ENCODE data around the gene CACNB3.

CACNB3 gene

DNA sequence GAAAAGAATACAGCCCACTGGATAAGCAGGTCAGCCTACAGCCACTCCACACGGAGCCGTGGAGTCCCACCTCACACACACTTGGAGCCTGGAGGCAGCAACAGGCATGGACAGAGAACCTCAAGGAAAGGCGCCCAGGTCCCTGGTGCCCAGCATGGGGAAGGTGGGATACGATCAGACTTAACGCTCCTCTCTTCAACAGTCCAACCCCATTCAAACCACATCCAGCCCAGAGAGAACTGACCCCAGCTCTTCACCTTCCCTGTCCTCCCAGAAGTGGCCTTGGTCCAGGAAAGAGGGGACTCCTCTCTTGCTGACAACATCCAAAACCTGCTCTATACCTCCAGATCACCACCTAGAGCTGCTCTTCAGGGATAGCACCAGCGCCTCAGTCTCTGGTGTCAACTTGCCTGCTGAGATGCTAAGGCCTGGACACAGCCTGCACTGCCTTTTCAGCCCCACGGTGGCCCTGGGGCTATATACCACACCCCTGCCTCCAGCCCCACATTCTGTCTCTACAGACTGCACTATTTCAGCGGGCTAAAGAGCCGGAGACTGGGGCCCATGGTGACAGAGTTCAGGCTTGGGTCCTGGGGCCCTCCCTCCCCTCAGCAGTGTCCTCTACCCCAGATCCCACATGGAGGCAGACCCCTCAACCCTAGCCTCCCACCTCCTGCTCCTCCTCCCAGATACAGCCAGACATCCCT is 36.4 kb upstream of the CACNB3 start:
- TF ChIP-seq, protein P1, sequence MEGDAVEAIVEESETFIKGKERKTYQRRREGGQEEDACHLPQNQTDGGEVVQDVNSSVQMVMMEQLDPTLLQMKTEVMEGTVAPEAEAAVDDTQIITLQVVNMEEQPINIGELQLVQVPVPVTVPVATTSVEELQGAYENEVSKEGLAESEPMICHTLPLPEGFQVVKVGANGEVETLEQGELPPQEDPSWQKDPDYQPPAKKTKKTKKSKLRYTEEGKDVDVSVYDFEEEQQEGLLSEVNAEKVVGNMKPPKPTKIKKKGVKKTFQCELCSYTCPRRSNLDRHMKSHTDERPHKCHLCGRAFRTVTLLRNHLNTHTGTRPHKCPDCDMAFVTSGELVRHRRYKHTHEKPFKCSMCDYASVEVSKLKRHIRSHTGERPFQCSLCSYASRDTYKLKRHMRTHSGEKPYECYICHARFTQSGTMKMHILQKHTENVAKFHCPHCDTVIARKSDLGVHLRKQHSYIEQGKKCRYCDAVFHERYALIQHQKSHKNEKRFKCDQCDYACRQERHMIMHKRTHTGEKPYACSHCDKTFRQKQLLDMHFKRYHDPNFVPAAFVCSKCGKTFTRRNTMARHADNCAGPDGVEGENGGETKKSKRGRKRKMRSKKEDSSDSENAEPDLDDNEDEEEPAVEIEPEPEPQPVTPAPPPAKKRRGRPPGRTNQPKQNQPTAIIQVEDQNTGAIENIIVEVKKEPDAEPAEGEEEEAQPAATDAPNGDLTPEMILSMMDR (IDR thresholded peaks at IDR 0.05; ENCODE audit: insufficient read depth, low read depth, low read length, missing control alignments) = no peak
- H3K4me3 ChIP-seq (ENCODE audit: low read depth, low read length) = no peak overlapping the region
- no peak for DNase-seq (ENCODE audit: low read depth)

DNA sequence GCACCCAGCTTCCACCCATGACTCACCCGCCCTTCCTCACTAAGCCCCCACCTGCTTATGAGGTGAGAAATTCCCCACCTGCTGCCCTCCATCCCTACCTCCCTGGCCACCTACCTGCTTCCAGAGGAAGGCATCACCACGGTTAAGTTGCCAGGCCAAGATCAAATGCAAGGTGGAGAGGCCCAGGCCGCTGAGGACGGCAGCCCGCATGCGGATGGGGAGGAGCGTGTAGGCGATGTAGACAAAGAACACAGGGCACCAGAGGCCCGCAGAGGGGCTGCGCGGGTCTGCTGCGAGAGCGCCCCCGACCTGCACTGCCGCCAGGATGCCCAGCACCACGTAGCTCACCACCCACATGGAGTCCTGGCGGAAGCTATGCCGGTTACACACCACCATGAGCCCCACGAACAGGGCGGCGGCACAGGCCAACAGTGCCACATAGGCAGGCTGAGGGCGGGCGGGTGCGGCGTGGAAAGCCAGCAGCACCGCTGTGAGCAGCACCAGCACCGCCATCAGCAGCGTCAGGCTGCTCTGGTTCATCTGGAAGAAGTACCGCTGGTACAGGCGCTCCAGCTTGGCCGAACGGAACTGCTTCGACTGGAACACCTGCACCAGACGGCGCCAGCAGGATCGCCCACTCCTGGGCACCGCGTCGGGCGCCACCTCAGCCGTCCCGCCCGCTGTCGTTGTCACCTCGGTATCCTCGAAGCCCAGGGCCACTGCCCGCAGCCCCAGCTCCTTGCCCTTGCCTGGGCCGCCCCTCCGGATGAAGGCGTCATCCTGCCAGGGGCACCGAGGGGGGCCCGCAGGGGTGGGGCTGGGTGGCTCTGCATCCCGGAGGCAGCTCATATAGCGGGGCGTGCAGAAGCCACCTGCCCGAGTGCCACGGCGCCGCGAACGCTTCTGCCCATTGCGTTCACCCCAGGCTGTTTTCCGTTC is 35.6 kb upstream of the CACNB3 start:
- no peak overlapping the region for H3K4me3 ChIP-seq (ENCODE audit: low read depth, low read length)
- no peak for DNase-seq (ENCODE audit: low read depth)
- TF ChIP-seq, protein P1 (IDR thresholded peaks at IDR 0.05; ENCODE audit: insufficient read depth, low read depth, low read length, missing control alignments) = no peak

DNA sequence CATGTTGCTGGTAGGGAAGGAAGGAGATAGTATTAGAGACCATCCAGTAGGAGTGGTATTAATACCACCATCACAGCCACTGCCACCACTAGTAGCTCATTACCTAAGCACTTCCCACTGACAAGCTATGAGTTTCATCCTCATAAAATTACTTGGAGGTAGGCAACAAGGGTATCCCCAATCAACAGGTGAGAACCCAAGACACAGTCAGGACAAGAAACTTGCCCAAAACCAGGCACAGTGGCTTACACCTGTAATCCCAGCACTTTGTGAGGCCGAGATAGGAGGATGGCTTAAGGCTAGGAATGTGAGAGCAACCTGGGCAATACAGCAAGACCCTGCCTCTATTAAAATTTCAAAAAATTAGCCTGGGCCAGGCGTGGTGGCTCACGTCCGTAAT is 34.9 kb upstream of the CACNB3 start:
- no peak overlapping the region for H3K4me3 ChIP-seq (ENCODE audit: low read depth, low read length)
- no peak for DNase-seq (ENCODE audit: low read depth)
- TF ChIP-seq, protein P1 (IDR thresholded peaks at IDR 0.05; ENCODE audit: insufficient read depth, low read depth, low read length, missing control alignments) = no peak

DNA sequence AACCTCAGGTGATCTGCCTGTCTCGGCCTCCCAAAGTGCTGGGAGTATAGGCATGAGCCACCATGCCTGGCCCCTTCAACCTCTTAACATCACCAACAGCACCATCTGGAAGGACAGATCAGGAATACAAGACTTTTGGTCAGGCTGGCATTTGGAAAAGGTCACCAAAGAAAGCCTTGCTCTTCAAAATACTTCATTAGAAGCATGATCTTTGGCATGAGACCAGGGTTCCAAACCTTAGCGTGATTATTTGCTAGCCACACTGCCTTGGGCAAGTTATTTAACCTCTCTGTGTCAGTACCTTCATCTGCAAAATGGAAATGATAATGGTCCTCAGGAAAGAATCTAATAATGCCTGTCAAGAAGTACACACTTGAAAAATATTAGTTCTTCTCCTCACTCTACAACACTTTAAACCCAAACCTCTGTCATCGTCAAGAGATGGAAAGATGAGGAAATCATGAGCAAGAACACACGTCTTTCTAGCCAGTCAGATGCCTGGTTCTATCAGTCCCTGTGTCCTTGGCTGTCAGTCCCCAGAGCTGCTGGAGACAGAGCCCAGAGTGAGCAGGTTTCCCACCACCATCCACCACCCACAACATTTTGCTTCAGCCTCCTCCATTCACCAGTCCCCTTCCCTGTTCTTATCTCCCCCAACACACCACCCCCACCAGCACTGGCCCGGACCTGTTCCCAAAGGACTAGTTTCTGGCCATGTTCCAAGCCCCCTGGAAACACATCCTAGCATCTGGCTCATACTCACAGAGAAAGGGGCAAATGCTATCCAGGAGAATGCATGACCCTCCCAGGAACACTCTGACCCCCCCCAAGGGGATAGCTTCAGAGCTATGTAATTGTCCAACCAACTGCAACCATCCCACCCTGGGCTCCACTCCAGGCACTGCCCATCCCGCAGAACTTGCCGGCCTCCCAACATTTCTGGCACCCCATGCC is 31.4 kb upstream of the CACNB3 start:
- DNase-seq (ENCODE audit: low read depth) = no peak

DNA sequence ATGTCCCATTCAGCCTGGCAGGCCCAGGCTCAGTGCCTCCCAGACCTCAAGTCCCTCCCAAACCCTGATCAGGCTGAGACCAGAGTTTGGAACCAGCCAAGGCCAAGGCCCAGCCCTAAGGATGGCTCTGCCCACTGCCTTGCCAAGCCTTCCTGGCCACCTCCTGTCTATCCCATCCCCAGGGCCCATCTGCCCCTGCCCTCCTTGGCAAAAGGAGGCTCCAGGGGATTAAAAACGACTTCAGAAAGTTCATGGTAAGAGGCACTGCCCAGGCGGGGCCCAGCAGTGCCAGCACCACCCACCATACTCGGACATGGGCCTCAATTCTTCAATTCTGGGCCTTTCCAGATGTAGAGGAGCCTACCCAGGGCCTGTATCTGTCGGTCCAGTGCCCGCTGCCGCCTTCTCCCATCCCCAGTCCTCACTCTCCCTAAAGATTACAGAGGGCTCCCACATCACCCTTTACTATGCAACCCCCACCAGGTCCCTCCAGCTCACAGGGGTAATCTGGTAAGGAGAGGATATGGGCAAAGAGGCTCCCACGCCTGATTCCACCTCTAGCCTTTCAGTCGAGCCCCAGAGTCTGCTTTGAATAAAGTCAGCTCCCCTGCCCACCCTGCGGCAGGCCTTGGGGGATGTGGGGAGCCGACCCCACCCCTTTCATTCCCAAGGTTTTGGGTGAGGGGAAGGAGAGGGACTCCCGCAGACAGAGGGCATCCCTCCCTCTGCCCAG is 30.3 kb upstream of the CACNB3 start:
- no peak overlapping the region for H3K4me3 ChIP-seq (ENCODE audit: low read depth, low read length)
- DNase-seq (ENCODE audit: low read depth) = no peak
- TF ChIP-seq, protein P1 (IDR thresholded peaks at IDR 0.05; ENCODE audit: insufficient read depth, low read depth, low read length, missing control alignments) = no peak

More for the DNA sequence above, 31.4 kb upstream of the CACNB3 start:
- H3K4me3 ChIP-seq (ENCODE audit: low read depth, low read length) = no peak overlapping the region
- TF ChIP-seq, protein P1 (IDR thresholded peaks at IDR 0.05; ENCODE audit: insufficient read depth, low read depth, low read length, missing control alignments) = no peak

DNA sequence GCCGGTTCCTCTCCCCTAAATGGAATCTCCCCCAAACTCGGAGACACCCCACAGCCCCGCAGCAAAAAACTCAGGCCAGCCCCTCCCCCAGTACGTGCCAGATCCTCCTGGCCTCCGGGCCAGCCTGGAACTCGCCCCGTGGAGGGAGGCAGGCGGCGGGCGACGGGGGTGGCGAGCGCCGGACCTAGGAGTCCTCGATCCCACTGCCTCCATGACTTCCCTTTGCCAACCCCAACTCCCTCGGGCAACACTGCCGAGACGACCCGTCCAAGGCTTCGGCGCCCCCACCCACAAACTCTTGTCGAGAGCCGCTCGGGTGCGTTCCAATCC is 29.8 kb upstream of the CACNB3 start:
- no peak overlapping the region for H3K4me3 ChIP-seq (ENCODE audit: low read depth, low read length)
- no peak for DNase-seq (ENCODE audit: low read depth)
- TF ChIP-seq, protein P1 (IDR thresholded peaks at IDR 0.05; ENCODE audit: insufficient read depth, low read depth, low read length, missing control alignments) = no peak

All from GM12865 (cell line).